Activated T-cell treated with anti-CD3 and anti-CD28 coated beads, Interleukin-2, amount 50 U/mL, for 4 hours (primary cell): ENCODE data around the gene HDLBP. TPM values are rescaled to one million over a fixed set of nuclear protein-coding genes. Genes with fewer than 3 reads are reported as not detected.

Source experiments
- ATAC-seq, 2 donors: fragments of 200-7000 bp; cut with Tn5 transposase; one replicate each; pipeline ENCODE4 v1.10.0; 2021
- DNase-seq: peaks from one replicate; pipeline ENCODE4 v3.0.0-alpha.2; 2020
- H3K27me3 Mint-ChIP-seq: one replicate; pipeline ENCODE4 v1.8.0; 2021; ENCODE audit warnings: low read depth, mixed read lengths
- H3K36me3 Mint-ChIP-seq: one replicate; pipeline ENCODE4 v1.8.0; 2022; ENCODE audit warnings: mixed read lengths; ENCODE audit not compliant: insufficient read depth
- H3K4me1 Mint-ChIP-seq: one replicate; pipeline ENCODE4 v1.8.0; 2021; ENCODE audit warnings: low read depth, mixed read lengths
- H3K4me3 Mint-ChIP-seq: one replicate; pipeline ENCODE4 v1.8.0; 2021; ENCODE audit warnings: mild to moderate bottlenecking, moderate library complexity, mixed read lengths
- H3K9me3 Mint-ChIP-seq: one replicate; pipeline ENCODE4 v1.8.0; 2021; ENCODE audit warnings: mixed read lengths
- total RNA-seq, 3 donors: library from RNA; stranded (reverse); gene quantifications; one replicate each; pipeline ENCODE4 v1.2.1, GENCODE V29; 2021

The HDLBP gene
- total RNA-seq, 3 donors from 2014 or later = 231 to 270 (median 257) TPM

- Mint-ChIP-seq H3K4me3 (no peak overlapping the region), H3K9me3 (no peaks in the 10 kb centered on the region), H3K36me3 (peaks cover 26% of the 10 kb centered on the region), H3K27me3 (no peaks in the 10 kb centered on the region), H3K4me1 (peaks cover 6% of the 10 kb centered on the region)
- ATAC-seq (no peak), DNase-seq (no peak)
These were observed 35.6 kb upstream of the HDLBP start for GRCh38 chr2:241350878-241351639.

DNA sequence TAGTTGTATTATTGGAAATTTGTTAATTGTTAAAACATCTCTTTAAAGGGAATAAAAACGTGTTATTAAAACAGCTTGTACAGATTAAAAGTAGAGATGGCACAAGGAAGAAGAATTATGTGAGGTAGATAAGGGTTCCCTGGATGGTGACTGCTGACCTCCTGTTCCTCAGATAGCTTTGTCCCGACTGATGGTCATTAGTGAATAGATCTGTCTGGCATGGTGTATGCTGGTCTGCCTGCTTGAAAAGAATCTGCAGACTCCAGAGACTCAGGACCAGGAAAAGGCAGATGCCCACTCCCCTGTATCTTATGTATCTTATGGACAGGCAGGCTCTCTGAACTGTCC lies 35.0 kb upstream of the HDLBP start:
- ATAC-seq (no peak), DNase-seq (no peak)
- H3K4me1 Mint-ChIP-seq = peaks cover 6% of the 10 kb centered on the region
- H3K9me3 Mint-ChIP-seq = no peaks in the 10 kb centered on the region
- no peaks in the 10 kb centered on the region for H3K27me3 Mint-ChIP-seq
- H3K36me3 Mint-ChIP-seq = peaks cover 29% of the 10 kb centered on the region
- H3K4me3 Mint-ChIP-seq = no peak overlapping the region

DNA sequence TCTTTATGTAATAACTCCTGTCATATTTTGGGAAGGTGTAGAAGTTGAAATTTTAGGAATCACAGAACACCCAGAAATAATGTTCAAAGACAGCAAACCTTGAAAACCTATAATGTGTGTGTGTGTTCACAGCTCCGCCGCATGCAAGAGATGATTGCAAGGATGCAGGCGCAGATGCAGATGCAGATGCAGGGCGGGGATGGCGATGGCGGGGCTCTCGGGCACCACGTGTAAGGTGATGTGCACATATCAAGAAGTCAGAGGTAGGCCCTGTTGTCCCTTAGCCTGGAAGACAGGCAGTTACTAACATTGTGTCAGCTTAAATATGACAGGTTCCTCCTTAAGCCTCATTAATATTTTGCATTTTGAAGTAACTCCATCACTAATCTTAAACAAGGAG lies 34.5 kb upstream of the HDLBP start:
- H3K36me3 Mint-ChIP-seq = peaks cover 29% of the 10 kb centered on the region
- DNase-seq = no peak
- no peak overlapping the region for H3K4me3 Mint-ChIP-seq
- H3K9me3 Mint-ChIP-seq = no peaks in the 10 kb centered on the region
- no peak for ATAC-seq
- H3K27me3 Mint-ChIP-seq = no peaks in the 10 kb centered on the region
- H3K4me1 Mint-ChIP-seq = peaks cover 6% of the 10 kb centered on the region

DNA sequence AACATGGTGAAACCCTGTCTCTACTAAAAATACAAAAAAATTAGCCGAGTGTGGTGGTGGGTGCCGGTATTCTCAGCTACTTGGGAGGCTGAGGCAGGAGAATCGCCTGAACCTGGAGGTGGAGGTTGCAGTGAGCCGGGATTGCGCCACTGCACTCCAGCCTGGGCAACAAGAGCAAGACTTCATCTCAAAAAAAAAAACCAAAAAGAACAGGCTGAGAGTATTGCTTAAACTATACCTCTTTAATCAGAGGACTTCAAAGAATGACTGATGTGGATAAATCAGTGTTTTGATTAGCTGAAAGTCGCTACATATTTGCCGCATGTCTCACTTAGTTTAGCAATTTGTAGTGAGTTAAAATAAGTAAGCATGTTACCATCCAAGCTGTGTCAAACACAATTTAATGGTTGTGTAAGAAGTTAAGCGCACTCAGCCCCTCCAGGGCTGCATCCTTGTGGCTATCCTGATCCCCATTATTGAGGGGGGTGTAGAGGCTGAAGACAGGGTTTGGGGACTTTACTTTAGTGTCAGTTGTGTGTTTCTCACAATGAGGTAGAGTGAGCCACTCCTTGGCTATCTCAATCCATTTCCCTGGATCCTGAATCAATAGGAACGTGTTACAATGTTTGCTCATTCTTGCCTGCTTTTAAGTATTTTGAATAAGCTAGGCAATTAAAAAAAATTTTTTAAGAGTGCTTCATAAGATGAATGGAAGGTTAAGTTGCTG lies 29.6 kb upstream of the HDLBP start:
- H3K36me3 Mint-ChIP-seq = peaks cover 36% of the 10 kb centered on the region
- no peak overlapping the region for H3K4me3 Mint-ChIP-seq
- no peak for DNase-seq
- no peak for ATAC-seq
- no peaks in the 10 kb centered on the region for H3K9me3 Mint-ChIP-seq
- peaks cover 17% of the 10 kb centered on the region for H3K4me1 Mint-ChIP-seq
- H3K27me3 Mint-ChIP-seq = no peaks in the 10 kb centered on the region

GRCh38 chr2:241340631-241341163 lies 25.2 kb upstream of the HDLBP start:
- Mint-ChIP-seq H3K4me1 (peaks cover 32% of the 10 kb centered on the region), H3K27me3 (no peaks in the 10 kb centered on the region), H3K4me3 (no peak overlapping the region), H3K9me3 (no peaks in the 10 kb centered on the region), H3K36me3 (peaks cover 46% of the 10 kb centered on the region)
- DNase-seq = no peak
- no peak for ATAC-seq

GRCh38 chr2:241339839-241340630 lies 24.6 kb upstream of the HDLBP start:
- ATAC-seq = no peak
- H3K9me3 Mint-ChIP-seq = no peaks in the 10 kb centered on the region
- DNase-seq = no peak
- H3K4me1 Mint-ChIP-seq = peaks cover 34% of the 10 kb centered on the region
- peaks cover 44% of the 10 kb centered on the region for H3K36me3 Mint-ChIP-seq
- no peak overlapping the region for H3K4me3 Mint-ChIP-seq
- H3K27me3 Mint-ChIP-seq = no peaks in the 10 kb centered on the region

- no peak for ATAC-seq
- no peaks in the 10 kb centered on the region for H3K9me3 Mint-ChIP-seq
- no peak for DNase-seq
- H3K4me3 Mint-ChIP-seq = no peak overlapping the region
- no peaks in the 10 kb centered on the region for H3K27me3 Mint-ChIP-seq
- H3K4me1 Mint-ChIP-seq = peaks cover 16% of the 10 kb centered on the region
- peaks cover 32% of the 10 kb centered on the region for H3K36me3 Mint-ChIP-seq
These were observed 19.3 kb upstream of the HDLBP start for GRCh38 chr2:241334813-241335212.

DNA sequence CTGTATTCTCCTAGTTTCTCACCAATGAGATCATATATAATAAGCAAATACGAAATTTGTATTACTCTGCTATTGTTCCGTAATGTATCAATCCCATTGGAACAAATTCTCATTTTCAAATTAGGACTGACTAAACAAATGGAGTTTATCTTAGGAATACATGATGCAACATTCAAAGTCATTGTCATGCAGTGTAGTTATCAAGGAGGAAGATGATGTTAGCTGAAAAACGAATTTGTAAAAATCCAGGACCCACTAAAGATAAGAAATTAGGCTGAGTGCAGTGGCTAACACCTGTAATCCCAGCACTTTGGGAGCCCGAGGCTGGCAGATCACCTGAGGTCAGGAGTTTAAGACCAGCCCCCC lies 15.1 kb upstream of the HDLBP start:
- Mint-ChIP-seq H3K9me3 (no peaks in the 10 kb centered on the region), H3K36me3 (peaks cover 29% of the 10 kb centered on the region), H3K4me3 (no peak overlapping the region), H3K27me3 (no peaks in the 10 kb centered on the region), H3K4me1 (peaks cover 3% of the 10 kb centered on the region)
- no peak for DNase-seq
- ATAC-seq = no peak

GRCh38 chr2:241329669-241330615 lies 14.5 kb upstream of the HDLBP start:
- peaks cover 32% of the 10 kb centered on the region for H3K36me3 Mint-ChIP-seq
- no peak overlapping the region for H3K4me3 Mint-ChIP-seq
- ATAC-seq (no peak), DNase-seq (no peak)
- H3K4me1 Mint-ChIP-seq = peaks cover 6% of the 10 kb centered on the region
- H3K9me3 Mint-ChIP-seq = no peaks in the 10 kb centered on the region
- no peaks in the 10 kb centered on the region for H3K27me3 Mint-ChIP-seq

GRCh38 chr2:241325257-241325656 lies 9.8 kb upstream of the HDLBP start:
- Mint-ChIP-seq H3K4me1 (peaks cover 32% of the 10 kb centered on the region), H3K9me3 (no peaks in the 10 kb centered on the region), H3K27me3 (no peaks in the 10 kb centered on the region), H3K36me3 (peaks cover 35% of the 10 kb centered on the region), H3K4me3 (no peak overlapping the region)
- DNase-seq = no peak
- no peak for ATAC-seq

DNA sequence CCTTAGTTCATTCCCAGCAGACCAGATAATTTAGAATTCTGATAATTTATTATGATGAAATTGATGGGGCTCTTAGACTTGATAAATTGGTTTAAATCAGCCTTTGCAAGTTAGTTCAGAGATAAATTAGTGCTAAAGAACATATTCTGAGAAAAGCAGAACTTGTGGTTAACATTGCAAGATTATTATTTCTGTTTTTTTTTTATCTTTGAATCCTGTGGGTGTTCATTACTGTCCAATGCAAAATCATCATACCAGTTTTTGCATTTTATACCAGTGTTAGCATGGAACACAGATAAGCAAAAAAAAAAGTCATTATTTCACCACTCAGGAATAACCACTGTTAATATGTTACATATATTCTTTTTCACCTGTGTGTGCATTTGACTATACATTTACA lies 9.3 kb upstream of the HDLBP start:
- DNase-seq (no peak), ATAC-seq (no peak)
- H3K36me3 Mint-ChIP-seq = peaks cover 36% of the 10 kb centered on the region
- H3K4me3 Mint-ChIP-seq = no peak overlapping the region
- no peaks in the 10 kb centered on the region for H3K27me3 Mint-ChIP-seq
- H3K4me1 Mint-ChIP-seq = peaks cover 37% of the 10 kb centered on the region
- H3K9me3 Mint-ChIP-seq = no peaks in the 10 kb centered on the region

- no peak overlapping the region for H3K4me3 Mint-ChIP-seq
- H3K4me1 Mint-ChIP-seq = peaks cover 46% of the 10 kb centered on the region
These were observed 8.3 kb upstream of the HDLBP start for GRCh38 chr2:241323778-241324177.

DNA sequence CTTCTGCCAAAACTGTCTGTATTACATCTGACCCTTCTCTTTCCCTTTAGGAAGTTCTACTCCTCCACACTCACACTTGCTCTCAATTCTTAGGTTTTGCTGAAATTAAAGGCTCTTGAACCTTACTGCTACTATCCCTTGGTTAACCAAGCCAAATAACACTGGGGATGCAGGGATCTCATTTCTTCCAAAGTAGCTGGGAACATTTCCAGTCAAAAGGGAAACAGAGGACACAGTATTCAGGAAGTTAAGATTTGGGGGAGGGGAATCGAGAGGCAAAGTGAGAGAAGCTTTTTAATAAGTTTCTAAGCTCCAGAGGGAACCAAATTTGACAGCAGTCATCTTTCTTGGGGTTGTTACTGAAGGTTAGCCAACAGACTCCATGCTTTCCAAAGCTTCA lies 6.4 kb upstream of the HDLBP start:
- Mint-ChIP-seq H3K36me3 (peaks cover 25% of the 10 kb centered on the region), H3K27me3 (no peaks in the 10 kb centered on the region), H3K4me1 (peaks cover 64% of the 10 kb centered on the region), H3K9me3 (no peaks in the 10 kb centered on the region), H3K4me3 (no peak overlapping the region)
- no peak for DNase-seq
- no peak for ATAC-seq

More at GRCh38 chr2:241323778-241324177, 8.3 kb upstream of the HDLBP start:
- no peak for ATAC-seq
- no peak for DNase-seq
- Mint-ChIP-seq H3K27me3 (no peaks in the 10 kb centered on the region), H3K36me3 (peaks cover 30% of the 10 kb centered on the region), H3K9me3 (no peaks in the 10 kb centered on the region)
